ENCODE measurements around the gene WTAP.
"Not testable (repeated sequence)": the region's sequence is repeated elsewhere in the genome, so short reads cannot be mapped to it uniquely, and the experiment has no call there.

Gene WTAP

DNA sequence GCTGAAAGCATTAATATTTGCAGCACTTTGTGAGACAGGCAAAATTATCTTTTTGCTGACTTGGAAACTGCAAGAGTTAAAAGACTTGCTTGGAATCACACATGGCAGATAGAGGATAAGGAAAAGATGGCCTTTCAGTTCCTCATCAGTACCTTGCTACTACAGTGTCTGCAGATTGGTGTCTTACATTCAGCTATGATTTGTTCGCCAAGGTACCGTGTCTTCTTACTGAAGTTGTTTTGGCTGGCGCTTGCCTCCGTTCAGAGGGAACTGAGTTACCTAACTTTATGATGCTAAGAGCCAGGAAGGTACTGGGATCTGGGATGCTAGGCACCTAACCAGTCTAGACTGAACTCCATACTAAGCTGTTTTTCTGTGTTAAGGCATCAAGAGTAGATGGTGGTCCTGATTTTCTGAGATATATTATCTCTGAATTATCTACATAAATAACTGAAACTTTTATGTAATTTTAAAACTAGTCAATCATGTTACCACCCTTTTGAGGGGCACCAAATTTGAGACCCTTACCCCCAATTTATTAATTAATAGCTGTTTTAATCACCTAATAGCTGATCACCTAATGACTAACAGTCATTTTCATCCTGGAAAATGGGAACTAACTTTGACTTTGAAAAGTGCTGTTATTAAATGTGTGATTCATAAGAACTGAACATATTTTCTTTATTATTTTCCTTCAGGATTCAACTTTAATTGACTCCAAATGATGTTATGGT lies 2.5 kb downstream of the WTAP start:
- no peak for FAIRE-seq

- FAIRE-seq = no peak
Measured at GRCh38 chr6:159730332-159730676, 3.0 kb downstream of the WTAP start.

- not testable (repeated sequence) for FAIRE-seq
Measured at GRCh38 chr6:159732550-159732949, 5.2 kb downstream of the WTAP start.

DNA sequence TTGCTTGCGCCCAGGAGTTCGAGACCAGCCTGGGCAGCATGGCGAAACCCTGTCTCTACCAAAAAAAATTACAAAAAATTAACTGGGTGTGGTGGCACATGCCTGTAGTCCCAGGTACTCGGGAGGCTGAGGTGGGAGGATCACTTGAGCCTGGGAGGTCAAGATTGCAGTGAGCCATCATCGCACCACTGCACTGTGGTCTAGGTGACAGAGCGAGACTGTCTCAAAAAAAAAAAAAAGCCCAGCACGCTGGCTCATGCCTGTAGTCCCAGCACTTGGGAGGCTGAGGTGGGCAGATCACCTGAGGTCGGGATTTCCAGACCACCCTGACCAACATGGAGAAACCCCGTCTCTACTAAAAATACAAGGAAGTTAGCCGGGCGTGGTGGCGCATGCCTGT lies 6.1 kb downstream of the WTAP start:
- FAIRE-seq = not testable (repeated sequence)

DNA sequence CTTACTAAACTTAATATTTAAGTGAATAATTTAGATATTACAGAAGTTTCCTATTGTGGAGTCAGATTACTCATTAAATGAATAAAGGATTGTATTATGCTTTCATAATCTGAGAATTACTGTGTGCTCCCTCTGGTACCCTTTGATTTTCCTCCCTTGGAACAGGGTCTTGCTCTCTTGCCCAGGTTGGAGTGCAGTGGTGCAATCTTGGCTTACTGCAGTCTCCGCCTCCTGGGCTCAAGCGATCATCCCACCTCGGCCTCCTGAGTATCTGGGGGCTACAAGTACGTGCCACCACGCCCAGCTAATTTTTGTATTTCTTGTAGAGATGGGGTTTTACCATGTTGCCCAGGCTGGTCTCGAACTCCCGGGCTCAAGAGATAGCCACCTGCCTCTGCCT lies 9.6 kb downstream of the WTAP start:
- no peak for FAIRE-seq

GRCh38 chr6:159739341-159739740 lies 12.0 kb downstream of the WTAP start:
- FAIRE-seq = no peak

- FAIRE-seq = no peak
Measured at GRCh38 chr6:159742165-159742564, 14.9 kb downstream of the WTAP start.

DNA sequence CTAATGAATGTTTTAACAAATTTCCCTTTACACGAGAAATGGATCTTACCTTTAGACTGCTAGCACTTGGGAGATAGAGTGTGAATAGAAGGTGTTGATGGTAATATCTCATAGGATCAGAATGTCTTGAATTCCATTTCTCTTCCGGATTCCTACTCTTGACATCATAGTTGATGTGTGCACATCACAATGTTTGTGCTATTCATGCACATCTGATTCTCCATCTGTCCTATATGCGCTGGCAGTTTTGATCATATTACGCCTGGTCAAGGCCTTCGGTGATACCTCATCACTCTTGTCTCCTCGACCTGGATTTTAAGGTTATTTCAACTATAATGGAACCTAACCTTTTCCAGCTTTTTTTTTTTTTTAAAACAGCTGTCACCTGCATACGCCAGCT lies 17.8 kb downstream of the WTAP start:
- no peak for FAIRE-seq

DNA sequence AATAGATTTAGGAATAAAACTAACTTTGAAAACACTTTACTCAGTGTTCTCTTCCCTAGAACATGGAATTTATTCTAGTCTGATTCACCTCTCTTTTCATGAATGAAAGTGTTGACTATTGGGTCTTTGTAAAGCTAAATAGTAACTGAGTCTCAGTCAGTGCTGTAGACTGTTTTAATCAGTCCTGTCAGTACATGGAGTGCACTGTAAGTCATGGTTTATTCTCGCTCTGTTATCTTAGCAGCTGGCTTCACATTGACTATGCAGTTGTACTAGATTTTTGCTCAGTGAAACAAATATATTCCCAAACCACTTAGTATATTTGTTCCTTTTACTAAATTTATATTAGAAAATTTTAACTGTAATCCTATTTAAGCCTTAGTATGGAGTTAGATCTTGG lies 19.5 kb downstream of the WTAP start:
- no peak for FAIRE-seq

DNA sequence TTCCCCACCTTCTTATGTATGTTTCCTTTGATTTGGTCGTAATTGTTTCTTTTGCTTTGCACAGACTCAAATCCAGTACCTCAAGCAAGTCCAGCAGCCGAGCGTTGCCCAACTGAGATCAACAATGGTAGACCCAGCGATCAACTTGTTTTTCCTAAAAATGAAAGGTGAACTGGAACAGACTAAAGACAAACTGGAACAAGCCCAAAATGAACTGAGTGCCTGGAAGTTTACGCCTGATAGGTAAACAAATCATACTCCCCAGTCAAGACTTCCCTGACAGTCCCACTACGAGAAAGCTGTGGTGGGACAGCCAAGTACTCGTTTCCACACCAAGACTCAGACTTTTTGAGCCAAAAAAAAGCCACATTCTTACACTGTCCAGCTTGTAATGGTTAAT lies 20.8 kb downstream of the WTAP start:
- FAIRE-seq = not testable (repeated sequence)

- no peak for FAIRE-seq
Measured at GRCh38 chr6:159751448-159751847, 24.1 kb downstream of the WTAP start.

DNA sequence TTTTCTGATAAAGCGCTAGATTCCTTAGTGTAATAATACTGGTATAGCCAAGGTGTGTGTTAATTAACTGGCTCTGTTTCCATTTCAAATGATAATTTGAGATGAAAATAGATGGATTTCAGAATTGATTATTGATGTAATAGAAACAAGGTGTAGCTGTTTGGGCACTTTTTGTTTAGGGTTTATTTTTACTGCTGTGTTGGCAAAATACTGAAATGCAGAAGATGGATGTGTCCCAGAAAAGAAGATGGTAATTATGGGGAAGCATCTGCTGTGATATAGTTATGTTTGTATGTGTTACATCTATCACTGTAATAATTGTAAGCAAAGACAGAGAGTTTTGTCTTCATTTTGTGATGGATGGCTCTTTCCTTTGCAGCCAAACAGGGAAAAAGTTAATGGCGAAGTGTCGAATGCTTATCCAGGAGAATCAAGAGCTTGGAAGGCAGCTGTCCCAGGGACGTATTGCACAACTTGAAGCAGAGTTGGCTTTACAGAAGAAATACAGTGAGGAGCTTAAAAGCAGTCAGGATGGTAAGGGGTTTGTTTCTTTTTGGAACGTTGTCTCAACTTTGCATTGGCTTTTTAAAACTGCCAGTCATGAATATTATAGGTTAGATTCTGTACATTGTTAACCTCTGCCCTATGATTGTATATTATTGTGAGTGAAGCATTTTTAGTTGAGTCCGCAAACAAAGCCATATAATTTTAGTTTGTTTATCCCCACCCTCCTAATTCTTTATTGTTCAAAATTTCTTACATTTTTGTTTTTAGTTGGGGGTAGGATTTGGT lies 26.0 kb downstream of the WTAP start:
- FAIRE-seq = no peak

GRCh38 chr6:159754401-159754800 lies 27.1 kb downstream of the WTAP start:
- FAIRE-seq = no peak

- no peak for FAIRE-seq
Measured at GRCh38 chr6:159754959-159755914, 27.9 kb downstream of the WTAP start.

DNA sequence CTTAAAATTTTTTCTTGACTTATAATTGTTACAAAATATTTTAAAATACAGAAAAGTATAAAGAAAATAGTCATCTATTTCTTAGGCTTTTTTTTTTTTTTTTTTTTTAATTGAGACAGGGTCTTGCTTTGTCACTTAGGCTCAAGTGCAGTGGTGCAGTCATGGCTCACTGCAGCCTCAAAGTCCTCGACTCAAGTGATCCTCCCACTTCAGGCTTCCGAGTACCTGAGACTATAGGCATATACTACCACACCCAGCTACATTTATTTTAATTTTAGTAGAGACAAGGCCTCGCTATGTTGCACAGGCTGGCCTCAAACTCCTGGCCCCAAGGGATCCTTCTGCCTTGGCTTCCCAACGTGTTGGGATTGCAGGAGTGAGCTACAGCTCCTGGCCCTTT lies 29.2 kb downstream of the WTAP start:
- no peak for FAIRE-seq

DNA sequence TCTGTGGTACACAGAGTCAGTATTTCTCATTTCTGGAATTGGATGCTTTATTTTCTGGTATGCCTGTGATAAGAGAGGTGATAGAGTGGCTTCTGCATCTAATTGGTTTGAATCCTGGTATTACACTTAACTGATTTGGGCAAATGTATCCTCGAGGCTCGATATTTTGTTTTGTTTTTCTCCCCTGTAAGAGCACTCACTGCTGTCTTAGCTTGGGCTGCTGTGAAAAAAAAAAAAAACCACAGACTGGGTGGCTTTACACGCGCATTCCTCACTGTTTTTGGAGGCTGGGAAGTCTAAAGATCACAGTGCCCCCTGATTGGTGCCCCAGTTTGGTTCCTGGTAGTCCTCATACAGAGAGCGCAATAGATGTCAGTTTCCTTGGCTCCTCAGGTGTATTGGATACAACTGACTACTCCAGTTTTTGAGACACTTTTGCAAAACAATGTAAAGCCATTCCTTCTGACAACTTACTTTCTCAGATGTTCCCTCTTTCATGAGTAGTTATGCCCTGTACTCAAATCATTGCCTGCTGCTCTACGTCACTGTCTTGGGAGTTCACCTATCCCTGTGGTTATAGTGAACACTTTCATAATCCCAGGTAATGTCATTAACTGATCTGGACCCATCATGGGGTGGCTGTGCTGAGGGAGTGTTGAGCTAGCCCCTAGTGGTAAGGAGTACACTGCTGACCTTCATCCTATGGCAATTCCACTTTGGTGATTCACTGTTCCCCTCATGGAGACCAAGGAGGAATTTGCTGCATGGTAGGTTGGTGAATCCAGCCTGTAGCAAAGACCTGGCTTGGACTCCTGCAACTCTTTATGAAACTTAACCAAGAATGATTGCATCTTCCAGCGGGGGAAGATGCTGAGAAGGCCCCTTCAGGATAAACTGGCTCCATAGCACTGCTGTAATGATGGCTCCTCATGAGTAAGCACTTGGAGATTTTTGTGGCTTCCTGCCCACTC lies 31.0 kb downstream of the WTAP start:
- FAIRE-seq = no peak

GRCh38 chr6:159759645-159760044 lies 32.3 kb downstream of the WTAP start:
- no peak for FAIRE-seq

GRCh38 chr6:159760602-159761057 lies 33.3 kb downstream of the WTAP start:
- FAIRE-seq = no peak

- no peak for FAIRE-seq
Measured at GRCh38 chr6:159761129-159761872, 34.0 kb downstream of the WTAP start.

- peak; percentile 85 for FAIRE-seq
Measured at GRCh38 chr6:159761873-159762680, 34.8 kb downstream of the WTAP start, which contains the start of gene ACAT2. TSS of gene ACAT2 (plus strand) at chr6:159762045. CDS start at chr6:159762088, 43 bp downstream.

Data from endometrium (tissue), 2 donors.